ENCODE data around the gene YWHAE.
"Not testable (repeated sequence)": the region's sequence is repeated elsewhere in the genome, so short reads cannot be mapped to it uniquely, and the experiment has no call there.

The YWHAE gene

GRCh38 chr17:1412185-1413110 lies 12.4 kb upstream of the YWHAE start:
- DNase-seq (ENCODE audit: low spot score) = no peak

DNA sequence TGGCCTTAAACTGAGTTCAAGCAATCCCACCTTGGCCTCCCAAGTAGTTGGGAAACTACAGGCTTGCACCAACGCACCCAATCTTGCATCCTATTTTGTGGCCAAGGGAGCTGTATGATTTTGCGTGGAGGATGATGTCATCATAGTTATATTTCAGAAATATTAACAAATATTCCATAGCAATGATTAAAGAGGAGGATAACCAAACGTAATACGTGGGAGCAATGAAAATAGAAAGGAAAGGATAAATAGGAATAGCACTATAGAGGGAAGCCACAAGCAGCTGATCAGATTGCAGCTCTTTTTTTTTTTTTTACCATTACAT lies 2.2 kb upstream of the YWHAE start:
- no peak for DNase-seq (ENCODE audit: low spot score)

DNA sequence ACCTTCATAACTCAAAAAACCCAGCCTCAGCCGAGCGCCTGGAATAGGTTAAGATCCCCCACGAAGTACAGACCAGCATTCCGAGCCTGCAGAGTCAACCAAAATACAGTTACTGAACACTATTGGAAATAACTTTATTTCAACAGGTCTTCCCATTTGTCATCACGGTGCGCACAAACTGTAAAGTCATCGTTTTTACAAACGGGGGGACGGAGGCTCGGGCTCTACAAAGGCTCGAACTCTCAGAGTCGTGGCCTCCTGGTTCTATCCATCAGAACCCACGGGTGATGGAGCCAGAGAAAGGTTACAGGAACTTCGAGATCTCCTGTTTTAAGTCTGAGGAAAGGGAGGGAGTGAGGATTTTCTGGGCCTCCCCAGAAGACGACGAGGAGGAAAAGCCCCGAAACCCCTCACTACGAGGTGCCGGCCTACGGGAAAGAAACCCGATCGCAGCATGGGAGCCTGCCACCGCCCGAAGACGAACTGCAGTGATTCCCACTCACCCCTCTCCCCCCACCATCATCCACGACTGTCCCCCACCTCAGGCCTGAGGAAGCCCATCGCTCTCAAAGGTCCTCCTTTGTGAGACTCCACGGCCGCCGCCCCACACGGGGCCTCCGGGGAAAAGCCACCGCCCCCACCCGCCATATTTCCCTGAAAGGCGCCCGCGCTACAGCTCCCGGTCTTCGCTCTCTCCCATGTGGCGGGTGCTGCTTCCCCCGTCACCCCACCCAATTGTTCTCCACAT lies 917 bp downstream of the YWHAE start:
- DNase-seq (ENCODE audit: low spot score) = peak; percentile 46

DNA sequence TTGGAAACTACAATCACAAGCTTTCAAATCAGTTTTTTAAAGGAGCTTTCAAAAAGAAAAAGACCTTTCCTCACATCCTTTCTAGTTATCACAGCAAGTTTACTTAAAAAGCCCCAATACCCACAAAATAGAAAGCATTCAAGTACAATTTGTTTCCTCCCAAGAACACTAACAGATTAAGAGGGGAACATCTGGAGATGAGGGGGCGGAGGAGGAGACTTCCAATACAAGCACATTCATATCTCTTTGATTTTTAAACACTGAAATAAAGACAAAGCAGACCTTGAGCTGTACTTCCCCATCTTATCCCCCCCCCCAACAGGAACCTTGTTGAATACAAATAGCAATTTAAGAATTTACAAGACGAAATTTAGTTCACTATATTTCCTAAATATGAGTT lies 2.0 kb downstream of the YWHAE start:
- DNase-seq (ENCODE audit: low spot score) = no peak

DNA sequence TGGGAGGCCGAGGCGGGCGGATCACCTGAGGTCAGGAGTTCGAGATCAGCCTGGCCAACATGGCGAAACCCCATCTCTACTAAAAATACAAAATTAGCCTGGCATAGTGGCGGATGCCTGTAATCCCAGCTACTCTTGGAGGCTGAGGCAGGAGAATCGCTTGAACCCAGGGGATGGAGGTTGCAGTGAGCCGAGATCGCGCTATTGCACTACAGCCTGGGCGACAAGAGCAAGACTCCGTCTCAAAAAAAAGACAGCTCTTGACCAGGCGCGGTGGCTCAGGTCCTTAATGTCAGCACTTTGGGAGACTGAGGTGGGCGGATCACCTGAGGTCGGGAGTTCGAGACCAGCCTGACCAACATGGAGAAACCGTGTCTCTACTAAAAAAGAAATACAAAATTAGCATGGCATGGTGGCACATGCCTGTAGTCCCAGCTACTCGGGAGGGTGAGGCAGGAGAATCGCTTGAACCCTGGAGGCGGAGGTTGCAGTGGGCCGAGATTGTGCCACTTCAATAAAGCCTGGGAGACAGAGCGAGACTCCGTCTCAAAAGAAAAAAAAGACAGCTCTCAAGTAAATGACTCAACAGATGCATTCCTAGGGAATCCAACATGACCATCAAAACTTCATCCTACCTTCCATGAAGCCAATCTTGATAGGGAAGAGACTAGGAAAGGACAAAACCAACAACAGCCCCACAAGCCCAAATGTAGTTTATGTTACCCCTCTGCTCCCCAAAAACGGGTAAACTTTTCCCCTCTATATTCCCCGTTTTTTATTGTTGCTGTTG lies 4.0 kb downstream of the YWHAE start:
- DNase-seq (ENCODE audit: low spot score) = not testable (repeated sequence)

DNA sequence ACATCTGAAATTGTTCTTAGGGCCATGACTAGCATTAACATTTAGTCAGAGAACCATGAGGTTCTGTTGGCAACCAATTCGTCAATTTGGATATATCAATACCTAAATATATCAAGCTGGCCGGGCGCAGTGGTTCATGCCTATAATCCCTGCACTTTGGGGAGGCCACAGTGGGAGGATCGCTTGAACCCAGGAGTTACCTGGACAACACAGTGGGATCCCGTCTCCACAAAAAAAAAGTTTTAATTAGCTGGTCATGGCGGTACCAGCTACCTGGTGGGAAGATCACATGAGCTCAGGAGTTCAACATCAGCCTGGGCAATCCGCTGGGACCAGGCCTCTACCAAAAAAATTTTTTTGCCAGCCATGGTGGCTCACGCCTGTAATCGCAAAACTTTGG lies 8.4 kb downstream of the YWHAE start:
- no peak for DNase-seq (ENCODE audit: low spot score)

GRCh38 chr17:1390432-1391367 lies 9.3 kb downstream of the YWHAE start:
- no peak for DNase-seq (ENCODE audit: low spot score)

- not testable (repeated sequence) for DNase-seq (ENCODE audit: low spot score)
Observed at GRCh38 chr17:1387490-1388227, 12.4 kb downstream of the YWHAE start.

- DNase-seq (ENCODE audit: low spot score) = not testable (repeated sequence)
Observed at GRCh38 chr17:1386675-1387190, 13.3 kb downstream of the YWHAE start.

GRCh38 chr17:1386265-1386664 lies 13.8 kb downstream of the YWHAE start:
- DNase-seq (ENCODE audit: low spot score) = no peak

GRCh38 chr17:1385861-1386260 lies 14.2 kb downstream of the YWHAE start:
- no peak for DNase-seq (ENCODE audit: low spot score)

DNA sequence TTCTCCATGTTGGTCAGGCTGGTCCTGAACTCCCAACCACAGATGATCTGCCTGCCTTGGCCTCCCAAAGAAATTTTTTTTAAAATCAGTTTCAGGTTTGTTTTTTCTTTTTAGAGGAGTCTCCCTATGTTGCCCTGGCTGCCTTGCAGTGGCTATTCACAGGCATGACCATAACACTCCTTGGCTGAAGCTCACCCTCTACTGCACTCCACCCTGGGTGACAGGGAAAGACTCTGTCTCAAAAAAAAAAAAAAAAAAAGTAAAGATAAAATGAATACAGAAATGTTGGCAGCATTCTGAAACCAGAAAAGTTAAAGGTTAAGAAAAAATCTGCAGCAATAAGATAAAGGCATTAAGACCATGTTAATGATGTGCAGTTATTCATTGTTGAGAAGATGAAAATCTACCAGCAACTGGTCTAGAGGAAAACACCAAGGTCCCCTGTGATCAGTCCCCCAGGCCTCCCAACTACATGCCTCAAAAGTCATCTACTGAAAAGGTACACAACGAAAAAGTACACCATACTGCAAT lies 15.1 kb downstream of the YWHAE start:
- DNase-seq (ENCODE audit: low spot score) = no peak

DNA sequence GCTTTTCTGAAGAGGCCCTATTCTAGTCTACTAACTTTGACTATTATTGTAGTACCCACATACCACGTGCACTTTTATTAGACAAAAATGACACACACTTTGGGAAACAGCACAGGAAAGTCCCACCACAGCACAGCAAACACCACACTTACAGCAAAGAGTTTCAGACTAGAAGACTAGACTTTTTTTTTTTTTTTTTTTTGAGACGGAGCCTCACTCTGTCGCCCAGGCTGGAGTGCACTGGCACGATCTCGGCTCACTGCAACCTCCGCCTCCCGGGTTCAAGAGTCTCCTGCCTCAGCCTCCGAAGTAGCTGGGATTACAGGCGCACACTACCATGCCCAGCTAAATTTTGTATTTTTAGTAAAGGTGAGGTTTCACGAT lies 20.1 kb downstream of the YWHAE start:
- DNase-seq (ENCODE audit: low spot score) = no peak

DNA sequence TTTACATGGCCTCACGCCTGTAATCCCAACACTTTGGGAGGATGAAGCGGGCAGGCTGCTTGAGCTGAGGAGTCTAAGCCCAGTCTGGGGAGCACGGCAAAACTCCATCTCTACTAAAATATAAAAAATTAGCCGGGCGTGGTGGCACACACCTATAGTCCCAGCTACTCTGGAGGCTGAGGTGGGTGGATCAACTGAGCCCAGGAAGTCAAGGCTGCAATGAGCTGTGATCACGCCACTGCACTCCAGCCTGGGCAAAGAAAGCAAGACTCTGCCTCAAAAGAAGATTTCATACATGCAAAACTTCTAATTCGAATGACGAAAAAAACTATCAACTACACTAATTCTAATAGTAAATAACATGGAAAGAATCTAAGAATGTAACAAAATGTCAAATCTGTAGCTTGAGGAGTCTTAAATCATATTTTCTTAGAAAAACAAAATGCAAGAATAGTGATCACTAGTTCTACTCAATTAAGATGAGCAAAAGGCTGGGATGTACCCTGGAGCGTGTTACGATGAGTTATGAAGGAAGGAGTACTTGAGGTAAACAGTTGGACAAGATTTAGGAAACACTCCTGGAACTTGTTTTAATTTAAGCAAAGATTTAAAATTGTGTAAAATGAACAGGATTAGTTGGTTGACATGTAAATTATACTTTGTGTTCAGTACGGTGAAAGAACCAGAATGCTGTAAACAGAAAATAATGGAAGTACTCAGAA lies 20.7 kb downstream of the YWHAE start:
- no peak for DNase-seq (ENCODE audit: low spot score)

- not testable (repeated sequence) for DNase-seq (ENCODE audit: low spot score)
Observed at GRCh38 chr17:1378476-1378860, 21.6 kb downstream of the YWHAE start.

DNA sequence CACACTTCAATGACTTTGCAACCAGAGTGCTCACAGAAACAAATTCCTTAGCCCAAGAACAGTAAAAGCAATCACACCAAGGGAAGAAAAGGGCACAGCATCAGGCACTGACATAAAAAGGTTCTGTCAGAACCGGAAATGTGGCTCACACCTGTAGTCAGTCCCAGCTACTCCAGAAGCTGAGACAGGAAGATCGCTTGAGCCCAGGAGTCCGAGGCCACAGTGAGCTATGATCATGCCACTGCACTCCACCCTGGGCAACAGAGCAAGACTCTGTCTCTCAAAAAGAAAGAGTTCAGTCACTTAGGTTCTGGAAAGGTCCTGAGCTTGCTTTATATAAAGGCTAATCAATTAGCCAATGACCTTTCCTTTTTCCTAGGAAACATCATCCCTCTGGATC lies 22.7 kb downstream of the YWHAE start:
- no peak for DNase-seq (ENCODE audit: low spot score)

DNA sequence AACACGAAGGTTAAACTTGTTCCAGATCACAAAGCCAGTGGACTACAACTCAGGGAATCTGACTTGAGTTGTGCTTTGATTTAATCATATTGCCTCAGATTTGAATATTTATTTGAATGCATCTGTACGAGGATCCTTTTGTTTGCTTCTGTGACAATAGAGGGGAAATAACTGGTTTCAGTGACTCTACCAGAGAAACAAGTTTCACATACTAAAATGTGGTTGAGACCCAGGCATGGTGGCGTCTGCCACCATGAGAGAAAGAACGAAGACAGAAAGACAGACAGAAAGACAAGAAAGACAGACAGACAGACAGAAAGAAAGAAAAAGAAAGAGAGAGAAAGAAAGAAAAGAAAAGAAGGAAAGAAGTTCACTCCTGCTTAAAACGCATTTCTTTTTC lies 24.0 kb downstream of the YWHAE start:
- no peak for DNase-seq (ENCODE audit: low spot score)

- DNase-seq (ENCODE audit: low spot score) = no peak
Observed at GRCh38 chr17:1375615-1376014, 24.4 kb downstream of the YWHAE start.

DNA sequence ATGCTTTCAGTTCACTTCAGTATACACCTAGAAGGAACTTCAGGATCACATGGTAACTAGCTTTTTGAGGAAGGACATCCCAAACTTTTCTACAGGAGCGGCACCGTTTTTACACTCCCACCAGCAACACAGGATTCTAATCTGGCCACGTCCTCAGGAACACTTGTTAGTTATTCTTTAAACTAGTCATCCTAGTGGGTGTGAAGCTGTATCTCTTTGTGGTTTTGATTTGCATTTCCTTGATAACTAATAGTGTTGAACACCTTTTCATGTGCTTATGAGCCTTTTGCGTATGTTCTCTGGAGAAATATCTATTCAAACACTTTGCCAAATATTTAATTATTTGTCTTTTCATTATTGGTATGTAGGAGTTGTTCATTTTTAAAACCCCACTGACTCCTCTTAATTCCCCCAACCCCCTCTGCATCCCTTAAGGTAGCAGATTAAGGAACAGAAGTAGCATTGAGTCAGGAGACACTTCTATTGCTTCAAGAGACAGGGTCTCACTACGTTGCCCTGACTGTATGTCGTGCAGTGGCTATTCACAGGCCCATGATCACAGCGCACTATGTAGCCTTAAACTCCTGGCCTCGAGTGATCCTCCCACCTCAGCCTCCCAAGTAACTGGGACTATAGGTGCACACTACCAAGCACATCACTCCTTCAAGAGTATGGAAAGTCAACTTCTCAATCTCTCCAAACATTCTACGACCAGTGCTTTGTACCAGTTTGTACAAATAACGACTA lies 25.4 kb downstream of the YWHAE start:
- no peak for DNase-seq (ENCODE audit: low spot score)
